ENCODE results near the gene CSMD2. TPM values are rescaled to one million over a fixed set of nuclear protein-coding genes. Genes with fewer than 3 reads are reported as not detected.

Gene CSMD2
- total RNA-seq, 1 donor from 2014 or later: 0.75 TPM

DNA sequence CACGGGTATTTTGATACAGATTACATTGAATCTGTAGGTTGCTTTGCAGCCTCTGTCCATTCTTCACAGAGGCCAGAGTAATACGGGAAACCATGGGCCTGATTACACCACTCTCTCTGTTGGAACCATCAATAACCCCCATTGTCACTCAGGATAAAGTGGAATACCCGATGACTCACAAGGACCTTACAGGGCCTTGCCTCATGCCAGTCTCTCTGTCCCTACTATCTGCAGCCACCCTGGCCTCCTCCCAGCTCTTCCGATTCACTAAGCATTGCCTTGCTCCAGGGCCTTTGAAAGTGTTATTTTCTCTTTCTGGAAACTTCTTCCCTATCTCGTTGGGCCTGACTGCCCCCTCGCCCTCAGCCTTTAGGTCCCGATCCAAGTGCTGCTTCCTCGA, 239.4 kb downstream of the CSMD2 start:
- no peaks in the 10 kb centered on the region for H3K36me3 ChIP-seq (ENCODE audit: control insufficient read depth, insufficient read depth, low read length)

DNA sequence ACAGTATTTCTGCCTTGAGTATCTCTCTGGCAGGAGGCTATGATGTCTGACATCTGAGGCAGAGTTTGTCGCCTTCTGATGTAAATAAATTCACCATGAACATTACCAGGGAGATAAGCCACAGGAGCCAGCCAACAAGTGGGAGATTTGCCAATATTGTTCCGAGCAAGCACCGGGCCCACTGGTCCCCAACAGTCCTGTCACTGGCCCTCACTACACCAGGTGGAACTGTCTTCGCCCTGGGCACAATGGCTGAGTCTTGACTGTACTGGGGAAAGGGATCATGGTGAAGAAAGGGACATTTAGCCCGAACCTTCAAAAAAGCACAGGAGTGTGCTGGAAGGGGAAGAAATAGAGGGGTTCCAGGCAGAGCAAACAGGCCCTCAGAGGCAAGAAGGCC, 243.7 kb downstream of the CSMD2 start:
- no peaks in the 10 kb centered on the region for H3K36me3 ChIP-seq (ENCODE audit: control insufficient read depth, insufficient read depth, low read length)
- no peak for DNase-seq (ENCODE audit: low read depth)
- no peak overlapping the region for H3K4me3 ChIP-seq (ENCODE audit: low read depth, low read length)
- no peaks in the 10 kb centered on the region for H3K27me3 ChIP-seq (ENCODE audit: control insufficient read depth, insufficient read depth, low read length)
- TF ChIP-seq, protein P1, sequence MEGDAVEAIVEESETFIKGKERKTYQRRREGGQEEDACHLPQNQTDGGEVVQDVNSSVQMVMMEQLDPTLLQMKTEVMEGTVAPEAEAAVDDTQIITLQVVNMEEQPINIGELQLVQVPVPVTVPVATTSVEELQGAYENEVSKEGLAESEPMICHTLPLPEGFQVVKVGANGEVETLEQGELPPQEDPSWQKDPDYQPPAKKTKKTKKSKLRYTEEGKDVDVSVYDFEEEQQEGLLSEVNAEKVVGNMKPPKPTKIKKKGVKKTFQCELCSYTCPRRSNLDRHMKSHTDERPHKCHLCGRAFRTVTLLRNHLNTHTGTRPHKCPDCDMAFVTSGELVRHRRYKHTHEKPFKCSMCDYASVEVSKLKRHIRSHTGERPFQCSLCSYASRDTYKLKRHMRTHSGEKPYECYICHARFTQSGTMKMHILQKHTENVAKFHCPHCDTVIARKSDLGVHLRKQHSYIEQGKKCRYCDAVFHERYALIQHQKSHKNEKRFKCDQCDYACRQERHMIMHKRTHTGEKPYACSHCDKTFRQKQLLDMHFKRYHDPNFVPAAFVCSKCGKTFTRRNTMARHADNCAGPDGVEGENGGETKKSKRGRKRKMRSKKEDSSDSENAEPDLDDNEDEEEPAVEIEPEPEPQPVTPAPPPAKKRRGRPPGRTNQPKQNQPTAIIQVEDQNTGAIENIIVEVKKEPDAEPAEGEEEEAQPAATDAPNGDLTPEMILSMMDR (IDR thresholded peaks at IDR 0.05; ENCODE audit: insufficient read depth, low read length, poor library complexity, severe bottlenecking): no peak

More for the DNA sequence above, 239.4 kb downstream of the CSMD2 start:
- TF ChIP-seq, protein P1 (IDR thresholded peaks at IDR 0.05; ENCODE audit: insufficient read depth, low read length, poor library complexity, severe bottlenecking): no peak
- no peak for DNase-seq (ENCODE audit: low read depth)
- Histone ChIP-seq H3K27me3 (ENCODE audit: control insufficient read depth, insufficient read depth, low read length) (no peaks in the 10 kb centered on the region), H3K4me3 (ENCODE audit: low read depth, low read length) (no peak overlapping the region)

DNA sequence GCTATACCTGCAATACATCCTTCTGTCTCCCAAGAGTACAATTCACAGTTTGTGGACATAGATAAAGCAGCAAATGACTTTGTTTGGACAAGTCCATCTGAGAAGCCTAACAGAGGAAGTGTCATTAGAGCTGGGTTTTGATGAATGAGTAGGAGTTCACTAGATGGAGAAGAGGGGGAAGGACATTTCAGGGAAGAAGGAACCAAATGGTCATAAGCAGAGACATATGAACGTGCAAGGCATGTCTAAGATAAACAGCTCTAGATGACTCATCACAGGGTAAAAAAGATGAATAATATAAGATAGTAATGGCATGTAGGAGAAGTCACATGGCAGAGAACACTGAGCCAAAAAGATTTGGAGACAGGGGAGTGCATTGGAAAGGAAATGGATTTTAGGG, 246.7 kb downstream of the CSMD2 start:
- no peak for DNase-seq (ENCODE audit: low read depth)
- Histone ChIP-seq H3K27me3 (ENCODE audit: control insufficient read depth, insufficient read depth, low read length) (no peaks in the 10 kb centered on the region), H3K36me3 (ENCODE audit: control insufficient read depth, insufficient read depth, low read length) (no peaks in the 10 kb centered on the region), H3K4me3 (ENCODE audit: low read depth, low read length) (no peak overlapping the region)
- TF ChIP-seq, protein P1 (IDR thresholded peaks at IDR 0.05; ENCODE audit: insufficient read depth, low read length, poor library complexity, severe bottlenecking): no peak

DNA sequence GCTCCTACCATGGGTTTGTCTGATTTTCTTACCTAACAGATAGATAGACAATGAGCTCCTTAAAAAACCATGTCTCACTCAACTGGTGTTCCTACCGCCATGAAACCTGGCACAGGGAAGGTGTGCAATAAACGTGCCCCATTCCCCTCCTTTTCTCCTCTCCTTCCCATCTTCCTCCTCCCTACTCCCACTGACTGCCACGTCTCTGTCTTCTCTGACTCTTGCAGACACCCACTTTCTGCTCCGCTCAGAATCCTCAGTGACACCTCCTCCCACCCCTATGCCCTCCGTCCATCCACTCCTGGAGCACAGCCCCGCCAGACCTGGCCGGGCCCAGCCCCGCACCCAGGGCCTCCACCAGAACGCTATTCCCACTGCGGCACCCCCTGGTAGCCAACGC, 248.2 kb downstream of the CSMD2 start:
- H3K36me3 ChIP-seq (ENCODE audit: control insufficient read depth, insufficient read depth, low read length): no peaks in the 10 kb centered on the region
- no peaks in the 10 kb centered on the region for H3K27me3 ChIP-seq (ENCODE audit: control insufficient read depth, insufficient read depth, low read length)

GRCh38 chr1:33914531-33914930, 250.5 kb downstream of the CSMD2 start:
- Histone ChIP-seq H3K4me3 (ENCODE audit: low read depth, low read length) (no peak overlapping the region), H3K27me3 (ENCODE audit: control insufficient read depth, insufficient read depth, low read length) (no peaks in the 10 kb centered on the region), H3K36me3 (ENCODE audit: control insufficient read depth, insufficient read depth, low read length) (no peaks in the 10 kb centered on the region)
- DNase-seq (ENCODE audit: low read depth): no peak
- TF ChIP-seq, protein P1 (IDR thresholded peaks at IDR 0.05; ENCODE audit: insufficient read depth, low read length, poor library complexity, severe bottlenecking): no peak

More for the DNA sequence above, 248.2 kb downstream of the CSMD2 start:
- TF ChIP-seq, protein P1 (IDR thresholded peaks at IDR 0.05; ENCODE audit: insufficient read depth, low read length, poor library complexity, severe bottlenecking): no peak
- no peak overlapping the region for H3K4me3 ChIP-seq (ENCODE audit: low read depth, low read length)
- no peak for DNase-seq (ENCODE audit: low read depth)

DNA sequence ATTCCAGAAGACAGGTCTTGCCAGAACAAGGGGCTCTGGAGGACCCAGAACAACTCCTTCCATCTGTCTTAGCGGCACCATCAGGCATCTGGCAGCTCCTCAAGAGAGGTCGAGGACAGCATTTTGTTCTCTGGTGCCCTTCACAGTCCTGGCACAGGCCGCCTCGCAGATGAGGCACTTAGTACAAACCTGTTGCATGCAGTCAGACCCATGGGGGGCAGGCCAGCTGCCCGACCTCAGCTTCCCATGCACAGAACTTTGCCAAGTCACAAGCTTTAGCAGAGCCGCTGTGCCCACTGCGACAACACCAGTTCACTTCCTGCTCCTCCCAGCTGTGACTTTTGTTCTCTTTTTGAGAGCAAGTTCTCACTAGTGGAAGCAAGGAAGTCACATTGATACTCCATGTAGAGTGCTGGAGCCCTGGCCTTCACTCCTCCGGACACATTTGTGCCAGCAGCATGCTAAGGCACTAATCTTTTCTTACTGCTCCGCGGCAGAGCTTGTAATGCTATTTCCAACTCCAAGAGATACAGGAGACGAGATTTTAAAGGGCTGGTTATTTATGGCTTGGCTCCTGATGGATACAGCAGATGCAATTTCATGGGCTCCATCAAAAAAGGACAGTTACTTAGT, 256.6 kb downstream of the CSMD2 start:
- Histone ChIP-seq H3K36me3 (ENCODE audit: control insufficient read depth, insufficient read depth, low read length) (no peaks in the 10 kb centered on the region), H3K27me3 (ENCODE audit: control insufficient read depth, insufficient read depth, low read length) (no peaks in the 10 kb centered on the region), H3K4me3 (ENCODE audit: low read depth, low read length) (no peak overlapping the region)
- no peak for DNase-seq (ENCODE audit: low read depth)
- TF ChIP-seq, protein P1 (IDR thresholded peaks at IDR 0.05; ENCODE audit: insufficient read depth, low read length, poor library complexity, severe bottlenecking): no peak
